ENCODE results near the gene ZNF862.

The ZNF862 gene

DNA sequence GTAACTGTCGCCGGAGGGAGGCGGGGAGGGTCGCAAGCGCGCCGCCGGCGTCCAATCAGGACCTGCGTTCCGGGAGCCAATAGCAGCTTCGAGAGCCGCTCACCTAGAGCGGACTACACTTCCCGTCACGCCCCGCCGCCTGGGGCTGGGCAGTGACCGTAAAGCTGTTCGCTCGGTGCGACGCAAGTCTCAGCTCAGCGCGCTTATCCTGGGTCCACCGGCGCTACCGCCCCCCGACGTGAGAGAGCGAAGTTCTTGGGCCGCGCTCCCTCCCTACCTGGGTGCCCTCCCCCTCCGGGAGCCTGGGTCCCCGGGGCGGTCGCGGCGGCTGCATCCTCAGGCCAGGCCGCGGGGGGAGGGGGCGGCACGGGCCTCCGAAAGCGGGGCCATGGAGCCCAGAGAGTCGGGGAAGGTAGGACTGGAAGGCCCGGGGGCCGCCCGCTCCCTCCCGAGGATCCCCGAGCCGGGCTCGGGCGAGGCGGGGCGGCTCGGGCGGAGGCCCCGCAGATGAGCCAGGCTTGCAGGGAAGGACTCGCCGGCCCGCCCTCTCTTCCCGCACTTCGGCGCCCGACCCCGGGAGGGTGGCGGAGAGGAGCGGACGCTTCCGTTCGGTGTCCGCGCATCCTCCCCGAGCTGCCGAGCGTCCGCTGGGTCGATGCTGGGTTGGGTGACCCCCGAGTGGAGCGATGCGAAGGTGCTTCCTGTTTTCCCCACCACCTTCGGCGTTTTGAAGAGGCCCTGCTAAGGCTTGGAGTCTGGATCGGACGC lies at the start of gene ZNF862:
ZNF862 (plus strand) TSS at position 152 of the 768 bp plus-strand sequence; CDS start at position 389, 237 bp downstream.
- peak; percentile 91 to 94 for DNase-seq (ENCODE audit: low read depth in 1 of 2, low spot score in 1 of 2)

DNA sequence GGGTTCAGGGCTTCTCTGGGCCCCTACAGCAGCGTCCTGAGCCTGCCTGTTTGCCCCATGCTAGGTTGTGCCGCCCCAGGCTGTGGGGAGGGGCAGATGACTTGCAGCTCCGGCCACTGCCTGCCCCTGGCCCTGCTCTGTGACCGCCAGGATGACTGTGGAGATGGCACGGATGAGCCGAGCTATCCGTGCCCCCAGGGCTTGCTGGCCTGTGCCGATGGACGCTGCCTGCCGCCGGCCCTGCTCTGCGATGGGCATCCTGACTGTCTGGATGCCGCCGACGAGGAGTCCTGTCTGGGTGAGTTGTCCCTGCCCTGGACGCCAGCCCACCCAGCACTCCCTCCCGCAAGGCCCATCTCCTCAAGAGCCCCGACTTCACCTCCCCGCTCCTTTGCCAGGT lies 49.1 kb upstream of the ZNF862 start:
- no peak for DNase-seq (ENCODE audit: low read depth in 1 of 2, low spot score in 1 of 2)

DNA sequence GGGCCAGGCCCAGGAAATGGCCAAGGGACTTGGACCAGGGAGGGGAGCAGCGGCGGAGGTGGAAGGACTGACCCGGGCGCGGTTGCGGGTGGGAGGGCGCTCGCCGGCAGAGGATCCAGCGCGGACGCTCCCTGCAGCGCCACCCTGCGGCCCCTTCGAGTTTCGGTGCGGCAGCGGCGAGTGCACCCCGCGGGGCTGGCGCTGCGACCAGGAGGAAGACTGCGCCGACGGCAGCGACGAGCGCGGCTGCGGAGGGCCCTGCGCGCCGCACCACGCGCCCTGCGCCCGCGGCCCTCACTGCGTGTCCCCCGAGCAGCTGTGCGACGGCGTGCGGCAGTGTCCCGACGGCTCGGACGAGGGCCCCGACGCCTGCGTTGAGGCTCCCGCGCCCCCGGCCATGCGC lies 48.0 kb upstream of the ZNF862 start:
- DNase-seq (ENCODE audit: low read depth in 1 of 2, low spot score in 1 of 2): no peak

DNA sequence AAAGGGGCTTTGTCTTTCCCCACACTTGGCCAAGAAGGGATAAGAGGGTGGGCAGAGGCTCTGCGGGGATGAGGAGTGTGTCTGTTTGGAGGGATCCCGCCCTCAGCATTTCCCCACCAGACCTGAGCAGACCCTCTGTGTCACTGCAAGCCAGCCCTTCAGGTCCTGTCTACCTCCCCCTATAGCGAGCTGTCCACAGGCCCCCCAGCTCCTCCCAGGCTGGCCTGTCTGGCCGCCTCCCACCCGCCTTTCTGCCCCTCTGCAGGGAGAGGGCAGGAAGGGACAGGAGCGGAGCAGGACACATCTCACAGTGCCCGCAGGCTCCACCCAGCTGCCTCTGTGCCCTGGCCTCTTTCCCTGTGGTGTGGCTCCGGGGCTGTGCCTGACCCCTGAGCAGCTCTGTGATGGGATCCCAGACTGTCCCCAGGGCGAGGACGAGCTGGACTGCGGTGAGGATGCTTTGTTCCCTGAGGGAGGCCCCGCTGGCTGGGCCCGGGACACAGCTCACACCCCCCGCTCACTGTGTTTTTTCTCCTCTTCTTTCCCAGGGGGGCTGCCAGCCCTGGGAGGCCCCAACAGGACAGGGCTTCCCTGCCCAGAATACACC lies 47.3 kb upstream of the ZNF862 start:
- DNase-seq (ENCODE audit: low read depth in 1 of 2, low spot score in 1 of 2): no peak

DNA sequence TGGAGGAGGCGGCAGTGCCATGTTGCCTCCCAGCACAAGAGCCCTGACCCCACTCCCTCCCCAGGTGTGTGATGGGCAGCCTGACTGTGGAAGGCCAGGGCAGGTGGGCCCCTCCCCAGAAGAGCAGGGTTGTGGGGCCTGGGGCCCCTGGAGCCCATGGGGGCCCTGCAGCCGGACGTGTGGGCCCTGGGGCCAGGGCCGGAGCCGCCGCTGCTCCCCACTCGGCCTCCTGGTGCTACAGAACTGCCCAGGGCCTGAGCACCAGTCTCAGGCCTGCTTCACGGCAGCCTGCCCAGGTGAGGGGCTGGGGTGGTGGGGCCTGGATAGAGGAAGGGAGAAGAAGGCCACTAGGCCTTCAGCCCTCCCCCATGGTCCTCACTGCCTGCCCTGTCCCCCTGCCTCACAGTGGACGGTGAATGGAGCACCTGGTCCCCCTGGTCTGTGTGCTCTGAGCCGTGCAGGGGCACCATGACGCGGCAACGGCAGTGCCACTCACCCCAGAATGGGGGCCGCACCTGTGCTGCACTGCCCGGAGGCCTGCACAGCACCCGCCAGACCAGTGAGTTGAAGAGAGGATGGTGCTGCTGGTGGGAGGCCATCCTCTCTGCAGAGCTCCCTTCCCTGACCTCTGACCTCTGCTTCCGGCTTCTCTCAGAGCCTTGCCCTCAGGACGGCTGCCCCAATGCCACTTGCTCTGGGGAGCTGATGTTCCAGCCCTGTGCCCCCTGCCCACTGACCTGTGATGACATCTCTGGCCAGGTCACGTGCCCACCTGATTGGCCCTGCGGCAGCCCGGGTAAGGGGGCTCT lies 46.6 kb upstream of the ZNF862 start:
- DNase-seq (ENCODE audit: low read depth in 1 of 2, low spot score in 1 of 2): no peak

DNA sequence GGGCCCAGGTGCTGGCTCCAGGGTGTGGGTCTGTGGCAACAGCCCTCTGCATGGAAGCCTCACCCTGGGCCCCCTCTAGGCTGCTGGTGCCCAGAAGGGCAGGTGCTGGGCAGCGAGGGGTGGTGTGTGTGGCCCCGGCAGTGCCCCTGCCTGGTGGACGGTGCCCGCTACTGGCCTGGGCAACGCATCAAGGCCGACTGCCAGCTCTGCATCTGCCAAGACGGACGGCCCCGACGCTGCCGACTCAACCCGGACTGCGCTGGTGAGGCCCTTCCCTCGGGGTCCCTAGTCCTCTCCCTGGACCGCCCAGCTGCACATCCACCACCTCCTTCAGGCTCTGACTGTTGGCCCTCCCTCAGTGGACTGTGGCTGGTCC lies 46.0 kb upstream of the ZNF862 start:
- no peak for DNase-seq (ENCODE audit: low read depth in 1 of 2, low spot score in 1 of 2)

DNA sequence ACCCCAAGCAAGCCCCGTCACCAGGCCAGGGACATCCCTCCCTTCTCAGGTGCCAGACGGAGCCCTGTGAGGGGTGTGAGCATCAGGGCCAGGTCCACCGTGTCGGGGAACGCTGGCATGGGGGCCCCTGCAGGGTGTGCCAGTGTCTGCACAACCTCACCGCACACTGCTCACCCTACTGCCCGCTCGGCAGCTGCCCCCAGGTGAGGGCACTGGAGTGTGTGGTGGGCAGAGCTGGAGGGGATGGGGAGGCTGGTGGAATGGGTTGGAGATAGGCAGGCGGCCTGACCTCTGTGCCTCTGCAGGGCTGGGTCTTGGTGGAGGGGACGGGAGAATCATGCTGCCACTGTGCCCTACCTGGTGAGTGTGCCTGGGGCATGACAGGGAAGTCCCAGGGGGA lies 44.9 kb upstream of the ZNF862 start:
- no peak for DNase-seq (ENCODE audit: low read depth in 1 of 2, low spot score in 1 of 2)

DNA sequence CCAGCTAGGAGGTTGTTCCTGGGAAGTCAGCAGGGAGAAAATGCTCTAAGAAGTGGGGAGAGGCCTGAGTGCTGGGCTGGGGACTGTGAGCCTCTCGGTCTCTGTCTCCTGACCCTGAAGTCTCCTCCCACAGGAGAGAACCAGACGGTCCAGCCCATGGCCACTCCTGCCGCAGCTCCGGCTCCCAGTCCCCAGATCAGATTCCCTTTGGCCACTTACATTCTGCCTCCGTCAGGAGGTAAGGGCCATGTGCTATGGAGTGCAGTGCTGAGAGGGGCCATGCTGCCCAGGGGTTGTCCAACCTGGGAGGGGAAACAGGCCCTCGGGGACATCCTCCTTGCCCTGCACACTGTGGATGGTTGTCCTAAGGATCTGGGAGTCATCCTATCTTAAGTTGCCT lies 43.5 kb upstream of the ZNF862 start:
- no peak for DNase-seq (ENCODE audit: low read depth in 1 of 2, low spot score in 1 of 2)

DNA sequence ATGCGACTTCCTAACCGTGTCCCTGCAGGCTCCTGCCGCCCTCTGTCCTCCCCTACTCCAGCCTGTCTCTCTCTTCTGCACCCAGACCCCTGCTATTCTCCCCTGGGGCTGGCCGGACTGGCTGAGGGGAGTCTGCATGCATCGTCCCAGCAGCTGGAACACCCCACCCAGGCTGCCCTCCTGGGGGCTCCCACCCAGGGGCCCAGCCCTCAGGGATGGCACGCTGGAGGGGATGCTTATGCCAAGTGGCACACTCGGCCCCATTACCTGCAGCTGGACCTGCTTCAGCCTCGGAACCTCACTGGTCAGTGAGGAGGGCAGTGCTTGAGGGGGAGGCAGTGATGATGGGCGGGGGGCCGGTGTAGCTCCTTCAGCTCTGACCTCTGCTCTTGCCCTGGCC lies 43.0 kb upstream of the ZNF862 start:
- no peak for DNase-seq (ENCODE audit: low read depth in 1 of 2, low spot score in 1 of 2)

DNA sequence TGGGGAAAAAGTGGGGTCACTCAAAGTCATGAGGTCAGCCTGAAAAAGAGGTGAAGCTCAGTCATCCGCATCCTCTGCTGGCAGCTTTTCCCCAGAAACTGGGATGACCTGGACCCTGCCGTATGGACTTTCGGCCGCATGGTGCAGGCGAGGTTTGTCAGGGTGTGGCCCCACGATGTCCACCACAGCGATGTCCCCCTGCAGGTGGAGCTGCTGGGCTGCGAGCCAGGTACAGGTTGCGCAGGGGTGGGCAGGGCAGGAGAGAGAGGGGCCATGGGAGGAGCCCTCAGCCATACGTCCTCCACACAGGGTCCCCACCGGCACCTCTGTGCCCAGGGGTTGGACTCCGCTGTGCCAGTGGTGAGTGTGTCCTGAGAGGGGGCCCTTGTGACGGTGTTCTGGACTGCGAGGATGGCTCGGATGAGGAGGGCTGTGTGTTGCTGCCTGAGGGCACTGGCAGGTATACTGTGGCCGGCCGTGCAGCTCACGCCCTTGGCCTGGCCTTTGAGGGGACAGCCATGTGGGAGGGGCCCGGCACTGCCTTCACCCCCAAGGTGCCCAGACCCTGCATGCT lies 41.8 kb upstream of the ZNF862 start:
- no peak for DNase-seq (ENCODE audit: low read depth in 1 of 2, low spot score in 1 of 2)

DNA sequence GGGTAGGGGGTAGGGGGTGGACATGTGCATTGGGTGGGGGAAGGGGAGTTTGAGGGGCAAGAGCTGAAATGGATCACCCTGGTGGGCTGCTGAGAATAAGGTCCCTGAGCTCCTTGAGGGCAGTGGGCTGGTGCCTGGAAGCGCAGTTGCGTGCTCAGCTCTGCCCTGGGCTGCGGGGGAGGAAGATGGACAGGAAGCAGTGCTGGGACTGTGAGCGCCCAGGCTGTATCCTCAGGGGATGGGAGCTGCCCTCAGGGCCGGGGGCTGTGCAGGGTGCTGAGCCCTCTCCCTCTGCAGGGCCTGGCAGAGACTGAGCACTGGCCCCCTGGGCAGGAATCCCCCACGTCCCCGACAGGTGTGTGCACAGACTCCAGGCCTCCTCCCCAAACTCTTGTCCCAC lies 40.4 kb upstream of the ZNF862 start:
- no peak for DNase-seq (ENCODE audit: low read depth in 1 of 2, low spot score in 1 of 2)

DNA sequence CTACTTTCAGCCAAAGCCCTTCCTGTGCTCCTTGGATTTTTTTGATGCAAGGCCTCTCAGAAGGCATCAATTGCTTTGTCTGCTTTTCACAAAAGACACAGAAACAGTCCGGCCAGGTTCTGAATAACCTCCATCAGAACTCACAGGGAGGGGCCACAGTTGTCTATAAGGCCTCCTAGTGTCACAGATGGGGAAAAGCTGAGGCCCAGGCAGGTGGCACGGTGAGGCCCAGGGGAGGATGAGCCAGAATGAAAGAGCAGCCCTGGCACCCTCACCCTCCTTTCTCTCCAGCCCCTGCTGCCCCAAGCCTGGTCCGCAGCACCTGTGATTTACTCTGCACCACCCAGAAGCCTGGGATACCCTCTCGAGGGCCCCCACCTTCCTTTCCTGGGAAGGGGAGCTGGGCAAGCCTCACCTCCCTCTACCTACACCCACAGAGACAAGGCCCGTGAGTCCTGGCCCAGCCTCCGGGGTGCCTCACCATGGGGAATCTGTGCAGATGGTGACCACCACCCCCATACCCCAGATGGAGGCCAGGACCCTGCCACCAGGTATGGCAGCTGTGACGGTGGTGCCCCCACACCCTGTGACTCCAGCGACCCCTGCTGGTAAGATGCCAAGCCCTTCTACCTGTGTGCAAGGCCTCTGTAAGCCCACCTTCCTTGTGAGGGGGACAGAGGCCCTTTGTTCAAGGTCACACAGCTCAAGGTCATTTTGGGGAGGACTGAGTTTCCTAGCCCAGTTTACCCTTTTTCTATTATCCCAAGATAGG lies 38.6 kb upstream of the ZNF862 start:
- DNase-seq (ENCODE audit: low read depth in 1 of 2, low spot score in 1 of 2): peak; percentile 34 to 51

DNA sequence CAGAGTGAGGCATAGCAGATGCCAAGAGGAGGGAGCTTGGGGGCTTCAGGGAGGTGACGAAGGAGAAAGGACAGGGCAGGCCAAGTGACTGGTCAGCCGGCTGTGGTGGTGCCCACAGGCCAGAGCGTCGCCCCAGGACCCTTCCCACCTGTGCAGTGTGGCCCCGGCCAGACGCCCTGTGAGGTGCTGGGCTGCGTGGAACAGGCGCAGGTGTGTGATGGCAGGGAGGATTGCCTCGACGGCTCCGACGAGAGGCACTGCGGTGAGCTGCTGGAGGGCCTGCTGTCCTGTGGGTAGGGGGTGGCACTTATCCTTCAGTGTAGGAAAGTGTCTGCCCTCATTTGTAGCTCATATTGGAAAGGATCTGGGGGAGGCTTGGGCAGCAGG lies 38.0 kb upstream of the ZNF862 start:
- DNase-seq (ENCODE audit: low read depth in 1 of 2, low spot score in 1 of 2): no peak

DNA sequence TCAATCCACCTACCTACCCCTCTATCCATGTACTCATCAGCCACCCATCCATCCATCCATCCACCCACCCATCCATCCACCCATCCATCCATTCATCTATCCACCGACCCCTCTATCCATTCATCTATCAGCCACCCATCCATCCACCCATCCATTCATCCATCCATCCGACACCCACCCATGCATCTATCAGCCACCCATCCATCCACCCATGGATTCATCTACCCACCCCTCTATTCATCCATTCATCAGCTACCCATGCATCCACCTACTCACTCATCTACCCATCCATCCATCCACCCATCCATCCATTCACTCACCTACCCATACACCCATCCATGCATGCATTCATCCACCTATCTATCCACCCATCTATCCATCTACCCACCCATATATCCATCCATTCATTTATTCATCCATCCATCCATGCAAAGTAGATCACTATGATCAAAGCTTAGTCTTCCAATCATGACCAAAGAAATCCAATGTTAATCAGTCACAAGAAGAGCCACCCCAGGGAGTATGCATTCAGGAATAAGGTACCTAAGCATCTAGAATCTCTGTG lies 37.1 kb upstream of the ZNF862 start:
- no peak for DNase-seq (ENCODE audit: low read depth in 1 of 2, low spot score in 1 of 2)

DNA sequence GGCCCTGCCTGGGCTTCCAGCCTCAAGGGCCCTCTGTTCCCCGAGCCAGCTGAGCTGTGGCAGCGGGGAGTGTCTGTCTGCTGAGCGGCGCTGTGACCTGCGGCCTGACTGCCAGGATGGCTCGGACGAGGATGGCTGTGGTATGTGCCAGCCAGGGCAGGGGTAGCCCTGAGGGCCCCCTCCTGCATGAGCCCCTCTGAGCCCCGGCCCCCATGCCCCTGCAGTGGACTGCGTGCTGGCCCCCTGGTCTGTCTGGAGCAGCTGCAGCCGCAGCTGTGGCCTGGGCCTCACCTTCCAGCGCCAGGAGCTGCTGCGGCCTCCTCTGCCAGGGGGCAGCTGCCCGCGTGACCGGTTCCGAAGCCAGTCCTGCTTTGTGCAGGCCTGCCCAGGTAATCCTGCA lies 36.4 kb upstream of the ZNF862 start:
- DNase-seq (ENCODE audit: low read depth in 1 of 2, low spot score in 1 of 2): no peak

DNA sequence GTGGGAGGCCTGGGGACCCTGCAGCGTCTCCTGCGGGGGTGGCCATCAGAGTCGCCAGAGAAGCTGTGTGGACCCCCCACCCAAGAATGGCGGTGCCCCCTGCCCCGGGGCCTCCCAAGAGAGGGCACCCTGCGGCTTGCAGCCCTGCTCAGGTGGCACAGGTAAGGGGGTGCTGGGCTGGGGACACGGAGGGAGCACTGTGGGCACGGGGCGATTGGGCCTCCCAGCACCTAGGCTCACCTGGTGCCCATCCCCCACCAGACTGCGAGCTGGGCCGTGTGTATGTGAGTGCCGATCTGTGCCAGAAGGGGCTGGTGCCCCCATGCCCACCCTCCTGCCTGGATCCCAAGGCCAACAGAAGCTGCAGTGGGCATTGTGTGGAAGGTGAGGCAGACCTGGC lies 35.2 kb upstream of the ZNF862 start:
- no peak for DNase-seq (ENCODE audit: low read depth in 1 of 2, low spot score in 1 of 2)

DNA sequence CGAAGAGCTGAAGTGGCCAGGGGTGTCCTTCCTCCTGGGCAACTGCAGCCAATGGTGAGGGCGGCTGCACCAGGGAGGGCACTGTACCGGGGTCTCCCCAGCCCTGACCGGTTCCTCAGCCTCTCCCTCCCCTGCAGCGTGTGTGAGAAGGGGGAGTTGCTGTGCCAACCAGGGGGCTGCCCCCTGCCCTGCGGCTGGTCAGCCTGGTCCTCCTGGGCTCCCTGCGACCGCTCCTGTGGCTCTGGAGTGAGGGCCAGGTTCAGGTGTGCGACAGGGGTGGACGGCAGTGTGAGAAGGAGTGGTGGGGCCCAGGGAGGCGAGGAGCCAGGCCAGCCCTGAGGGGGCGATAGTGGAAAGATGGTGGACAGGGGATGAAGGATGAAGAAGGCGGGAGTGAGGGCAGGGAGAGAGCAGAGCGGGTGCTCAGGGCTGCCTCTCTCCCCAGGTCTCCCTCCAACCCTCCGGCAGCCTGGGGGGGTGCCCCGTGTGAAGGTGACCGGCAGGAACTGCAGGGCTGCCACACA lies 34.6 kb upstream of the ZNF862 start:
- DNase-seq (ENCODE audit: low read depth in 1 of 2, low spot score in 1 of 2): no peak

DNA sequence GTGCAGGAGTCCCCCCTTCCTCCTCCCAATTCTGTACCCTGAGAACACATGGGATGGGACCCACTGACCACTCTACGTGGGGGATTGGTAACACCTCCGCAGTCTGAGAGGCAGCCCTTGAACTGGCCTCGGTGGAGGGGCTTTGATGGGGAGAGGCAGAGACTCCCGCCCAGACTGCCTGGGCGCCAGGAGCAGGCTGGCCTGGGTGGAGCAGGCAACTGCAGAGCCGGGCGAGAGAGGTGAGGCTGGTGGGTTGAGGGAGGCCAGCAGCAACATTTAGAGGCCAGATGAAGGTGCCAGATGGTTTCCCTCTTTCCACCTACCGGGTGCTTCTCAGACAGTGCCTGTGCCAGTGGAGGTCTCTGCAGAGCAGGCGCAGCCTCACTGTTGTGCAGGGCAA lies 34.1 kb upstream of the ZNF862 start:
- no peak for DNase-seq (ENCODE audit: low read depth in 1 of 2, low spot score in 1 of 2)

DNA sequence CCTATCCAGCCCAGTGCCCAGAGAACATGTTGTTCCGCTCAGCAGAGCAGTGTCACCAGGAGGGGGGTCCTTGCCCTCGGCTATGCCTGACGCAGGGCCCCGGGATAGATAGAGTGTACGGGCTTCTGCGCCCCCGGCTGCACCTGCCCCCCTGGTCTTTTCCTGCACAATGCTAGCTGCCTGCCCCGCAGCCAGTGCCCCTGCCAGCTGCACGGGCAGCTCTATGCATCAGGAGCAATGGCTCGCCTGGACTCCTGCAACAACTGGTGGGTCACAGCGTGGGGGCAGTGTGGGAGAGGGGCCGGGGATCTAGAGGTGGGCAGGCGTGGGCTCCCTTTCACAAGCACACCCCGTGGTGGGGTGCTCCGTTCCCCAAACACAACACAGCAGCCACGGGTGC lies 31.4 kb upstream of the ZNF862 start:
- DNase-seq (ENCODE audit: low read depth in 1 of 2, low spot score in 1 of 2): no peak

DNA sequence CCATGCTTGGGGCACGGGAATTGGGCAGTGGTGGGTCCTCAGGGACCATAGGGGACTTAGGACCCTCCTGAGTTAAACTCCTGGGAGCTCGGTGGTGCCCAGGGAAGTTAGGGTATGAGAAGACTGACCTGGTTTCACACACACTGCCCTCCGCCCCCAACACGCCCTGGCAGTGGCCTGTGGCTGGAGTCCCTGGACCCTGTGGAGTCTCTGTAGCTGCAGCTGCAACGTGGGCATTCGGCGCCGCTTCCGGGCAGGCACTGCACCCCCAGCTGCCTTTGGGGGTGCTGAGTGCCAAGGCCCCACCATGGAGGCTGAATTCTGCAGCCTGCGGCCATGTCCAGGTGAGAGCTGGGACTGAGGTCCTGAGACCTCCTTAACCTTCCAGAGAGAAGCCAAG lies 29.9 kb upstream of the ZNF862 start:
- DNase-seq (ENCODE audit: low read depth in 1 of 2, low spot score in 1 of 2): no peak

DNA sequence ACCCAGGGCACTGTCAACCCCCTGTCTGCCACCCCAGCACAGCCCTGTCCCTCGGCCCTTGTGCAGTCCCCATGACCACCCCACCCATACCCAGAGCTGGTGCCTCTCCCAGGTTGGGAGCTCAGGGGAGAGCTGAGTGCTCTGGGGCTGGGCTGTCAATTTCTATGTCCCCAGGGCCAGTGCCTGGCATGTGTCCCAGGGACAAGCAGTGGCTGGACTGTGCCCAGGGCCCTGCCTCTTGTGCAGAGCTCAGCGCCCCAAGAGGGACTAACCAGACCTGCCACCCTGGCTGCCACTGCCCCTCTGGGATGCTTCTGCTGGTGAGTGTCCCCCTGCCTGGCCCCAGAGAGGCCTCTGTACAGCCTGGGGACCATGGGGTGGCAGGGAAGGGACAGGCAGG lies 29.0 kb upstream of the ZNF862 start:
- no peak for DNase-seq (ENCODE audit: low read depth in 1 of 2, low spot score in 1 of 2)
